ENCODE measurements around the gene RPL10A.

The RPL10A gene

GRCh38 chr6:35463292-35463691, 4.9 kb upstream of the RPL10A start:
- DNase-seq (ENCODE audit: low spot score), result no peak
- TF ChIP-seq, protein P1, sequence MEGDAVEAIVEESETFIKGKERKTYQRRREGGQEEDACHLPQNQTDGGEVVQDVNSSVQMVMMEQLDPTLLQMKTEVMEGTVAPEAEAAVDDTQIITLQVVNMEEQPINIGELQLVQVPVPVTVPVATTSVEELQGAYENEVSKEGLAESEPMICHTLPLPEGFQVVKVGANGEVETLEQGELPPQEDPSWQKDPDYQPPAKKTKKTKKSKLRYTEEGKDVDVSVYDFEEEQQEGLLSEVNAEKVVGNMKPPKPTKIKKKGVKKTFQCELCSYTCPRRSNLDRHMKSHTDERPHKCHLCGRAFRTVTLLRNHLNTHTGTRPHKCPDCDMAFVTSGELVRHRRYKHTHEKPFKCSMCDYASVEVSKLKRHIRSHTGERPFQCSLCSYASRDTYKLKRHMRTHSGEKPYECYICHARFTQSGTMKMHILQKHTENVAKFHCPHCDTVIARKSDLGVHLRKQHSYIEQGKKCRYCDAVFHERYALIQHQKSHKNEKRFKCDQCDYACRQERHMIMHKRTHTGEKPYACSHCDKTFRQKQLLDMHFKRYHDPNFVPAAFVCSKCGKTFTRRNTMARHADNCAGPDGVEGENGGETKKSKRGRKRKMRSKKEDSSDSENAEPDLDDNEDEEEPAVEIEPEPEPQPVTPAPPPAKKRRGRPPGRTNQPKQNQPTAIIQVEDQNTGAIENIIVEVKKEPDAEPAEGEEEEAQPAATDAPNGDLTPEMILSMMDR (IDR thresholded peaks at IDR 0.05; ENCODE audit: extremely low read depth, missing control alignments), result no peak

- DNase-seq (ENCODE audit: low spot score), result no peak
- TF ChIP-seq, protein P1 (IDR thresholded peaks at IDR 0.05; ENCODE audit: extremely low read depth, missing control alignments), result no peak
Measured at GRCh38 chr6:35465646-35466045, 2.6 kb upstream of the RPL10A start.

DNA sequence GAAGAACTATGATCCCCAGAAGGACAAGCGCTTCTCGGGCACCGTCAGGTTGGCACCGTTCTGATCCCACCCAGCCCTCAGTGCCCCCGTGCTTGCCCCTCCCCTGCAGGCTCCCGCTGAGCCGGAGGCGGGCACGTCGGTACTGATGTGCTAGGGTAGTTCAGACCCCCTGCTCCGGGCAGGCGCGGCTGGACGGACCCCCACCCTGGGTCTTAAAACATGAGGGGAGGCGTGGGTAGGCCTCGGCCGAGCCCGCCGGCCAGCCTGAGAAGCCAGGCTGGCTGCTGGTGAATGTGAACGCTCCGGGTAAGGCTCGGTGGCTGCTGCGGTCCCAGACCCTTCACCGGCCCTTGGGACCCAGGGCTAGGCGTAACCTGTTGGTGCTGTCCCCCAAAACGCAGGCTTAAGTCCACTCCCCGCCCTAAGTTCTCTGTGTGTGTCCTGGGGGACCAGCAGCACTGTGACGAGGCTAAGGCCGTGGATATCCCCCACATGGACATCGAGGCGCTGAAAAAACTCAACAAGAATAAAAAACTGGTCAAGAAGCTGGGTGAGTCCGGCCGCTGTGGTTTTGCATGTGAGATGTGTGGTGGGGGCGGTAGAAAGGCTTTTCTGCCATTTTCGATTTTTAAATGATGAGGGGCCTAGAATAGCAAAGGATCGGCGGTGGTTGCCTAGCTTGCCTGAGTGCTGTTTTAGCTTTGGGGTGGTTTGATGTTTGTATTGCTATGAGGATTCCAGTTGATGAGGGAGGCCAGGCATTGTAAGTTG, 964 bp downstream of the RPL10A start:
- no peak for DNase-seq (ENCODE audit: low spot score)
- TF ChIP-seq, protein P1 (IDR thresholded peaks at IDR 0.05; ENCODE audit: extremely low read depth, missing control alignments), result no peak

DNA sequence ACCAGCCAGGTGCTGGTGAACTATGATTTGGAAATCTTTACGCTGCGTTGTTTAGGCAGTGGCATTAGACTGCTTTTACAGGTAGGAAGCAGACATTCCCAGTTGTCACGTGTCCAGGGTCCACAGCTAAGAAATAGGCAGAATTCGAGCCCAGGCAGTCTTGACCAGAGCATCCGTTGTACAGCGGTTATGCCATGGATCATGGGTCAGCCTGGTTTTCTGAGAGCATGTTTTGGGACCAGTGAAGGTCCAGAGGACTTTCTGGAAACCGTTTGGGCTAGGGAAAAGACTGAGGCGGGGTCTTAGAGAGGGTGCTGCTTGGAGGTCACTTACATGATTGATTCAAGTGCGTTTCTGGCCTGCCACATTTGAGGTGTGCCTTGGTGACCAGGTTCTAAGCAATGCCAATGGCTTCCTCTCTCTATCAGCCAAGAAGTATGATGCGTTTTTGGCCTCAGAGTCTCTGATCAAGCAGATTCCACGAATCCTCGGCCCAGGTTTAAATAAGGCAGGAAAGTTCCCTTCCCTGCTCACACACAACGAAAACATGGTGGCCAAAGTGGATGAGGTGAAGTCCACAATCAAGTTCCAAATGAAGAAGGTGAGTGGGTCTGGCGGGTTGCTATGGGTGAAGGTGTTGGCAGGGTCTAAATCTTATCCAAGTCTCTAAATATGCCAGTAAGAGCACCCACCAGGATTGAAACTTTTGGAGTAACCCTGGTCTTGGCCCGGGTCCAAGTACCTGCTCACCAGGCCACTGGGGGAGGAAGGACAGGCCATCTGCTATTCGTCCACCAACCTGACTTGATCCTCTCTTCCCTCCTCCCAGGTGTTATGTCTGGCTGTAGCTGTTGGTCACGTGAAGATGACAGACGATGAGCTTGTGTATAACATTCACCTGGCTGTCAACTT, 1.8 kb downstream of the RPL10A start:
- DNase-seq (ENCODE audit: low spot score), result no peak
- TF ChIP-seq, protein P1 (IDR thresholded peaks at IDR 0.05; ENCODE audit: extremely low read depth, missing control alignments), result no peak

DNA sequence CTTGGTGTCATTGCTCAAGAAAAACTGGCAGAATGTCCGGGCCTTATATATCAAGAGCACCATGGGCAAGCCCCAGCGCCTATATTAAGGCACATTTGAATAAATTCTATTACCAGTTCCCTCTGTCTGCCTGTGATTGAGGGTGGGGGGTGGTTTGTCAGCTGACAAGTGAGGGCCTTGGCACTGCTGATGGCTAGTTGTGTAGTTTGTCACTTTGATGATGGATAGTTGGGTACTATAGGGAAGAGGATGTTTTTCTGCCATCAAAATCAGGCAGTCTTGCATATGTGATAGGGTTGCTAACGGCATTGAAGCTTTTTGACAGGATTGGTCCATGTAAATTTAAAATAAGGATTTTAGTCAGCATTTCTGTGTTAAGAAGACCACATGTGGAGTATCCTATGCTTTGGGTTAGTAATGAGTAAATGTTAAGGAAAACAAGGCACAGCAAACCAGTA, 2.5 kb downstream of the RPL10A start:
- TF ChIP-seq, protein P1 (IDR thresholded peaks at IDR 0.05; ENCODE audit: extremely low read depth, missing control alignments), result no peak

GRCh38 chr6:35471836-35472345, 3.7 kb downstream of the RPL10A start:
- TF ChIP-seq, protein P1 (IDR thresholded peaks at IDR 0.05; ENCODE audit: extremely low read depth, missing control alignments), result no peak
- no peak for DNase-seq (ENCODE audit: low spot score)

More for the DNA sequence above, 2.5 kb downstream of the RPL10A start:
- no peak for DNase-seq (ENCODE audit: low spot score)
